HG03060 (cell line): ENCODE data around the gene ADGRB3.
"Not testable (repeated sequence)": the region's sequence is repeated elsewhere in the genome, so short reads cannot be mapped to it uniquely, and the experiment has no call there.

ENCODE experiments used
- ATAC-seq: cut with Tn5 transposase; IDR thresholded peaks from one replicate; pipeline ENCODE4 v1.9.1; 2021; ENCODE audit warnings: low read depth, moderate number of reproducible peaks; ENCODE audit not compliant: unreplicated experiment

Gene ADGRB3

GRCh38 chr6:68732423-68732822 lies 97.3 kb downstream of the ADGRB3 start:
- ATAC-seq: no peak

- no peak for ATAC-seq
Measured at GRCh38 chr6:68735866-68736265, 100.8 kb downstream of the ADGRB3 start.

- ATAC-seq: no peak
Measured at GRCh38 chr6:68737061-68737460, 102.0 kb downstream of the ADGRB3 start.

GRCh38 chr6:68738039-68738438 lies 103.0 kb downstream of the ADGRB3 start:
- ATAC-seq: no peak

GRCh38 chr6:68740828-68741500 lies 105.9 kb downstream of the ADGRB3 start:
- ATAC-seq: no peak

GRCh38 chr6:68741501-68742386 lies 106.7 kb downstream of the ADGRB3 start:
- no peak for ATAC-seq

- ATAC-seq: no peak
Measured at GRCh38 chr6:68743099-68743498, 108.0 kb downstream of the ADGRB3 start.

GRCh38 chr6:68744376-68744775 lies 109.3 kb downstream of the ADGRB3 start:
- not testable (repeated sequence) for ATAC-seq

GRCh38 chr6:68746376-68746775 lies 111.3 kb downstream of the ADGRB3 start:
- no peak for ATAC-seq

- no peak for ATAC-seq
Measured at GRCh38 chr6:68747110-68747790, 112.2 kb downstream of the ADGRB3 start.

- ATAC-seq: not testable (repeated sequence)
Measured at GRCh38 chr6:68747832-68748231, 112.8 kb downstream of the ADGRB3 start.

- no peak for ATAC-seq
Measured at GRCh38 chr6:68754681-68755213, 119.7 kb downstream of the ADGRB3 start.

- ATAC-seq: no peak
Measured at GRCh38 chr6:68756454-68757375, 121.6 kb downstream of the ADGRB3 start.

- no peak for ATAC-seq
Measured at GRCh38 chr6:68757821-68758220, 122.7 kb downstream of the ADGRB3 start.

- ATAC-seq: no peak
Measured at GRCh38 chr6:68758559-68758958, 123.5 kb downstream of the ADGRB3 start.

GRCh38 chr6:68760485-68760884 lies 125.4 kb downstream of the ADGRB3 start:
- ATAC-seq: no peak

- ATAC-seq: no peak
Measured at GRCh38 chr6:68760941-68761676, 126.0 kb downstream of the ADGRB3 start.

- ATAC-seq: no peak
Measured at GRCh38 chr6:68761985-68762384, 126.9 kb downstream of the ADGRB3 start.

- ATAC-seq: no peak
Measured at GRCh38 chr6:68771426-68771825, 136.3 kb downstream of the ADGRB3 start.
